WTC11 (cell line): ENCODE results near the gene SLC10A7.

Source experiments
- ATF1 ChIP-seq: sonication (generic); formaldehyde crosslinking; IDR thresholded peaks from 2 replicates; pipeline ENCODE4 v1.8.1; 2023; ENCODE audit warnings: mild to moderate bottlenecking, moderate library complexity, missing genetic modification reagents
- ESRRA ChIP-seq: sonication (generic); formaldehyde crosslinking; IDR thresholded peaks from 2 replicates; pipeline ENCODE4 v1.8.1; 2022; ENCODE audit warnings: mild to moderate bottlenecking, missing genetic modification reagents, borderline replicate concordance
- FOXK1 ChIP-seq: sonication (generic); formaldehyde crosslinking; IDR thresholded peaks from 2 replicates; pipeline ENCODE4 v1.8.0; 2022; ENCODE audit warnings: mild to moderate bottlenecking, moderate library complexity, missing genetic modification reagents
- SP1 ChIP-seq: sonication (generic); formaldehyde crosslinking; conservative IDR thresholded peaks from 2 replicates; pipeline ENCODE4 v1.8.1; 2022; ENCODE audit warnings: missing genetic modification reagents
- TCF7 ChIP-seq: sonication (generic); formaldehyde crosslinking; IDR thresholded peaks from 2 replicates; pipeline ENCODE4 v1.8.0; 2022; ENCODE audit warnings: mild to moderate bottlenecking, low read depth, missing genetic modification reagents, moderate library complexity
- TF ChIP-seq, protein P1 (sequence below): sonication (generic); formaldehyde crosslinking; IDR thresholded peaks from 2 replicates; pipeline ENCODE4 v1.8.1; 2022; ENCODE audit warnings: low read depth, missing genetic modification reagents, borderline replicate concordance
- TF ChIP-seq, protein P2 (sequence below): sonication (generic); formaldehyde crosslinking; conservative IDR thresholded peaks from 2 replicates; pipeline ENCODE4 v1.8.1; 2023; ENCODE audit warnings: mild to moderate bottlenecking, low read depth, missing genetic modification reagents, moderate library complexity
- TF ChIP-seq, protein P3 (sequence below): fragments of 200-600 bp; IDR thresholded peaks from 2 replicates; pipeline ENCODE4 v1.8.0; 2022; ENCODE audit warnings: antibody characterized with exemption
- TF ChIP-seq, protein P4 (sequence below): sonication (generic); formaldehyde crosslinking; IDR thresholded peaks from 2 replicates; pipeline ENCODE4 v1.8.1; 2023; ENCODE audit warnings: mild to moderate bottlenecking, missing genetic modification reagents, moderate library complexity
- TF ChIP-seq, protein P5 (sequence below): fragments of 250-450 bp; sonication (Bioruptor Pico); conservative IDR thresholded peaks from 2 replicates; pipeline ENCODE4 v1.9.0; 2021; ENCODE audit warnings: mild to moderate bottlenecking

DNA sequence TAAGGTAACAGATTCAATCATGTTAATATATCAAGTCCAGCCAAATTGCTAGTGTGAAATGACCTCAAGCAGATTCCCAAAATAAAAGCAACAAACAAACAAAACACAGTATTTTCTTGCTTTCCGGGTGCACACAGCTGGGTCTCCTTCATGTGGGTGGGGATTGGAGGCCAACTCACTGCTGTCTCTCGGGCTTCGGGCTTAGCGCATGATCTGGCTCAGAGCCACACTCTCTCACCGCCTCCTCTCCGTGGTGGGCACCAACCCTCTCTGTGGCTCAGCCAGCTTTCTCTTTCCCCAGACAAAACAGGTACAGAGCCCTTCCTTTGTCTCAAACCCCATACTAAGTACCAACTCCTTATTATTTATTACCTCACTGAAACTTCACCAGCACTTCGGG, 310.3 kb downstream of the SLC10A7 start:
- TF ChIP-seq, protein P1, sequence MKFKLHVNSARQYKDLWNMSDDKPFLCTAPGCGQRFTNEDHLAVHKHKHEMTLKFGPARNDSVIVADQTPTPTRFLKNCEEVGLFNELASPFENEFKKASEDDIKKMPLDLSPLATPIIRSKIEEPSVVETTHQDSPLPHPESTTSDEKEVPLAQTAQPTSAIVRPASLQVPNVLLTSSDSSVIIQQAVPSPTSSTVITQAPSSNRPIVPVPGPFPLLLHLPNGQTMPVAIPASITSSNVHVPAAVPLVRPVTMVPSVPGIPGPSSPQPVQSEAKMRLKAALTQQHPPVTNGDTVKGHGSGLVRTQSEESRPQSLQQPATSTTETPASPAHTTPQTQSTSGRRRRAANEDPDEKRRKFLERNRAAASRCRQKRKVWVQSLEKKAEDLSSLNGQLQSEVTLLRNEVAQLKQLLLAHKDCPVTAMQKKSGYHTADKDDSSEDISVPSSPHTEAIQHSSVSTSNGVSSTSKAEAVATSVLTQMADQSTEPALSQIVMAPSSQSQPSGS (CRISPR knock-in tag) = no peak
- no peak for TF ChIP-seq TCF7 (CRISPR knock-in tag)
- TF ChIP-seq, protein P2, sequence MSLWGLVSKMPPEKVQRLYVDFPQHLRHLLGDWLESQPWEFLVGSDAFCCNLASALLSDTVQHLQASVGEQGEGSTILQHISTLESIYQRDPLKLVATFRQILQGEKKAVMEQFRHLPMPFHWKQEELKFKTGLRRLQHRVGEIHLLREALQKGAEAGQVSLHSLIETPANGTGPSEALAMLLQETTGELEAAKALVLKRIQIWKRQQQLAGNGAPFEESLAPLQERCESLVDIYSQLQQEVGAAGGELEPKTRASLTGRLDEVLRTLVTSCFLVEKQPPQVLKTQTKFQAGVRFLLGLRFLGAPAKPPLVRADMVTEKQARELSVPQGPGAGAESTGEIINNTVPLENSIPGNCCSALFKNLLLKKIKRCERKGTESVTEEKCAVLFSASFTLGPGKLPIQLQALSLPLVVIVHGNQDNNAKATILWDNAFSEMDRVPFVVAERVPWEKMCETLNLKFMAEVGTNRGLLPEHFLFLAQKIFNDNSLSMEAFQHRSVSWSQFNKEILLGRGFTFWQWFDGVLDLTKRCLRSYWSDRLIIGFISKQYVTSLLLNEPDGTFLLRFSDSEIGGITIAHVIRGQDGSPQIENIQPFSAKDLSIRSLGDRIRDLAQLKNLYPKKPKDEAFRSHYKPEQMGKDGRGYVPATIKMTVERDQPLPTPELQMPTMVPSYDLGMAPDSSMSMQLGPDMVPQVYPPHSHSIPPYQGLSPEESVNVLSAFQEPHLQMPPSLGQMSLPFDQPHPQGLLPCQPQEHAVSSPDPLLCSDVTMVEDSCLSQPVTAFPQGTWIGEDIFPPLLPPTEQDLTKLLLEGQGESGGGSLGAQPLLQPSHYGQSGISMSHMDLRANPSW (CRISPR knock-in tag) = no peak
- TF ChIP-seq, protein P3, sequence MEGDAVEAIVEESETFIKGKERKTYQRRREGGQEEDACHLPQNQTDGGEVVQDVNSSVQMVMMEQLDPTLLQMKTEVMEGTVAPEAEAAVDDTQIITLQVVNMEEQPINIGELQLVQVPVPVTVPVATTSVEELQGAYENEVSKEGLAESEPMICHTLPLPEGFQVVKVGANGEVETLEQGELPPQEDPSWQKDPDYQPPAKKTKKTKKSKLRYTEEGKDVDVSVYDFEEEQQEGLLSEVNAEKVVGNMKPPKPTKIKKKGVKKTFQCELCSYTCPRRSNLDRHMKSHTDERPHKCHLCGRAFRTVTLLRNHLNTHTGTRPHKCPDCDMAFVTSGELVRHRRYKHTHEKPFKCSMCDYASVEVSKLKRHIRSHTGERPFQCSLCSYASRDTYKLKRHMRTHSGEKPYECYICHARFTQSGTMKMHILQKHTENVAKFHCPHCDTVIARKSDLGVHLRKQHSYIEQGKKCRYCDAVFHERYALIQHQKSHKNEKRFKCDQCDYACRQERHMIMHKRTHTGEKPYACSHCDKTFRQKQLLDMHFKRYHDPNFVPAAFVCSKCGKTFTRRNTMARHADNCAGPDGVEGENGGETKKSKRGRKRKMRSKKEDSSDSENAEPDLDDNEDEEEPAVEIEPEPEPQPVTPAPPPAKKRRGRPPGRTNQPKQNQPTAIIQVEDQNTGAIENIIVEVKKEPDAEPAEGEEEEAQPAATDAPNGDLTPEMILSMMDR = no peak
- no peak for TF ChIP-seq FOXK1 (CRISPR knock-in tag)
- TF ChIP-seq, protein P4, sequence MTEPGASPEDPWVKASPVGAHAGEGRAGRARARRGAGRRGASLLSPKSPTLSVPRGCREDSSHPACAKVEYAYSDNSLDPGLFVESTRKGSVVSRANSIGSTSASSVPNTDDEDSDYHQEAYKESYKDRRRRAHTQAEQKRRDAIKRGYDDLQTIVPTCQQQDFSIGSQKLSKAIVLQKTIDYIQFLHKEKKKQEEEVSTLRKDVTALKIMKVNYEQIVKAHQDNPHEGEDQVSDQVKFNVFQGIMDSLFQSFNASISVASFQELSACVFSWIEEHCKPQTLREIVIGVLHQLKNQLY (CRISPR knock-in tag) = no peak
- no peak for TF ChIP-seq SP1 (CRISPR knock-in tag)
- TF ChIP-seq ESRRA = no peak
- TF ChIP-seq, protein P5, sequence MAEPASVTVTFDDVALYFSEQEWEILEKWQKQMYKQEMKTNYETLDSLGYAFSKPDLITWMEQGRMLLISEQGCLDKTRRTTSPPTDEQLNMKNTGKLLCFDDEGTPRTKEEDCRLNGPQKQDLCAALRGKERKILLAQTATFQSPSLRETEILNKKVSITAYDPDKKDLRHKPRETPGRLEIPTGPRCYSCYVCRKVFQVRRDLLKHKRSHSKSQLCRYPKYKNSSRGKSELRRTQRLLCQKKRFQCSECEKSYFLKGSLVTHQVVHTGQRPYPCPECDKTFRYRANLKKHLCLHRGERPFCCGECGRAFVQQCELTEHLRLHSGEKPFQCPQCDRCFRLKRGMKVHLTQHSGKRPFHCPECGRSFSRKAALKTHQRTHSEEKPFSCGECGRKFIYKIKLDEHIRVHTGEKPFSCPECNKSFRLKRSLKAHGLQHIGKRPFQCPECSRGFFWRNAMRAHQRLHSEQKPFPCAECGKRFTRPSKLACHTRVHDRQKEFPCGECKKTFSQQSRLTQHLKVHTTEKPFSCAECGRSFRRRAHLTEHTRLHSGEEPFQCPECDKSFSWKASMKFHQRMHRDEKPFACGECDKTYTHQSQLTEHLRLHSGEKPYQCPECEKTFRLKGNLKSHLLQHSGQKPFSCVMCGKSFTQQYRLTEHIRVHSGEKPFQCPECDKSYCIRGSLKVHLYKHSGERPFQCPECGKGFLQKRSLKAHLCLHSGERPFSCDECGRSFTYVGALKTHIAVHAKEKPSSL = no peak
- TF ChIP-seq ATF1 (CRISPR knock-in tag) = no peak
